OCI-LY1 (cell line): Measurements from ENCODE around the gene DTL.

Experiments
- H2AFZ ChIP-seq: fragments of 200-600 bp; sonication (generic), shearing (Covaris generic); 2 replicates; pipeline ENCODE4 v1.6.0; 2014; ENCODE audit warnings: antibody characterized with exemption, mild to moderate bottlenecking, low read length
- H3F3A ChIP-seq: fragments of 200-600 bp; sonication (generic), shearing (Covaris generic); 2 replicates; pipeline ENCODE4 v1.6.0; 2014; ENCODE audit warnings: mild to moderate bottlenecking, antibody characterized with exemption, low read length, moderate library complexity; ENCODE audit not compliant: insufficient read depth
- H3K27ac ChIP-seq: fragments of 200-600 bp; sonication (generic); 2 replicates; pipeline ENCODE4 v1.5.1; 2014; ENCODE audit warnings: low read length, mixed run types, mild to moderate bottlenecking, low read depth; ENCODE audit not compliant: poor library complexity, severe bottlenecking
- H3K27me3 ChIP-seq: fragments of 200-600 bp; sonication (generic); 2 replicates; pipeline ENCODE4 v1.6.0; 2014; ENCODE audit warnings: antibody characterized with exemption, mild to moderate bottlenecking, low read length, moderate library complexity; ENCODE audit not compliant: insufficient read depth
- H3K36me3 ChIP-seq: fragments of 200-600 bp; sonication (generic); 2 replicates; pipeline ENCODE4 v1.6.1; 2014; ENCODE audit warnings: mild to moderate bottlenecking, antibody characterized with exemption, low read length, moderate library complexity, mixed read lengths; ENCODE audit not compliant: insufficient read depth
- H3K4me1 ChIP-seq: fragments of 200-600 bp; sonication (generic); 2 replicates; pipeline ENCODE4 v1.5.1; 2014; ENCODE audit warnings: mild to moderate bottlenecking, low read length, moderate library complexity; ENCODE audit not compliant: insufficient read depth, severe bottlenecking
- H3K4me2 ChIP-seq: fragments of 200-600 bp; sonication (generic), shearing (Covaris generic); 2 replicates; pipeline ENCODE4 v1.6.1; 2014; ENCODE audit warnings: low read length
- H3K4me3 ChIP-seq: fragments of 200-600 bp; sonication (generic); 2 replicates; pipeline ENCODE4 v1.5.1; 2014; ENCODE audit warnings: low read length, low read depth, mild to moderate bottlenecking, mixed read lengths; ENCODE audit not compliant: poor library complexity, severe bottlenecking
- H3K79me2 ChIP-seq: fragments of 200-600 bp; shearing (Covaris generic); 2 replicates; pipeline ENCODE4 v1.6.1; 2016; ENCODE audit warnings: mixed run types, low read length, mixed read lengths; ENCODE audit not compliant: insufficient read depth
- H3K9ac ChIP-seq: fragments of 200-600 bp; sonication (generic), shearing (Covaris generic); 2 replicates; pipeline ENCODE4 v1.6.1; 2014; ENCODE audit warnings: mild to moderate bottlenecking, low read length, mixed read lengths
- H3K9me2 ChIP-seq: fragments of 200-600 bp; sonication (generic), shearing (Covaris generic); 2 replicates; pipeline ENCODE4 v1.6.1; 2014; ENCODE audit warnings: low read depth, mild to moderate bottlenecking, low read length, mixed read lengths
- H3K9me3 ChIP-seq: fragments of 200-600 bp; shearing (Covaris generic); 2 replicates; pipeline ENCODE4 v1.6.1; 2014; ENCODE audit warnings: low read length, mixed read lengths
- H4K20me1 ChIP-seq: fragments of 200-600 bp; sonication (generic), shearing (Covaris generic); 2 replicates; pipeline ENCODE4 v1.6.0; 2016; ENCODE audit warnings: mild to moderate bottlenecking, low read length; ENCODE audit not compliant: insufficient read depth
- EZH2 ChIP-seq: fragments of 200-600 bp; sonication (generic), shearing (Covaris generic); IDR thresholded peaks from 2 replicates; pipeline ENCODE4 v1.8.0; 2017; ENCODE audit warnings: borderline replicate concordance, mixed run types, mild to moderate bottlenecking, antibody characterized with exemption, low read length, moderate library complexity, mixed read lengths
- TF ChIP-seq, protein P1 (sequence below): fragments of 200-600 bp; sonication (generic), shearing (Covaris generic); IDR thresholded peaks from 2 replicates; pipeline ENCODE4 v1.5.1; 2017; ENCODE audit warnings: mild to moderate bottlenecking, antibody characterized with exemption, low read length, moderate library complexity, mixed read lengths

The DTL gene

GRCh38 chr1:212072047-212072446, 36.5 kb downstream of the DTL start:
- no peak overlapping the region for H2AFZ ChIP-seq

GRCh38 chr1:212073490-212073889, 37.9 kb downstream of the DTL start:
- Histone ChIP-seq H4K20me1 (no peaks in the 10 kb centered on the region), H3F3A (no peaks in the 10 kb centered on the region), H3K9me2 (no peaks in the 10 kb centered on the region), H3K79me2 (no peaks in the 10 kb centered on the region), H3K4me3 (no peak overlapping the region), H3K27me3 (no peaks in the 10 kb centered on the region), H3K9ac (no peak overlapping the region), H3K4me2 (no peak overlapping the region), H3K27ac (no peak overlapping the region), H3K36me3 (peaks cover 85% of the 10 kb centered on the region), H3K9me3 (no peaks in the 10 kb centered on the region), H2AFZ (no peak overlapping the region), H3K4me1 (no peaks in the 10 kb centered on the region)
- TF ChIP-seq, protein P1, sequence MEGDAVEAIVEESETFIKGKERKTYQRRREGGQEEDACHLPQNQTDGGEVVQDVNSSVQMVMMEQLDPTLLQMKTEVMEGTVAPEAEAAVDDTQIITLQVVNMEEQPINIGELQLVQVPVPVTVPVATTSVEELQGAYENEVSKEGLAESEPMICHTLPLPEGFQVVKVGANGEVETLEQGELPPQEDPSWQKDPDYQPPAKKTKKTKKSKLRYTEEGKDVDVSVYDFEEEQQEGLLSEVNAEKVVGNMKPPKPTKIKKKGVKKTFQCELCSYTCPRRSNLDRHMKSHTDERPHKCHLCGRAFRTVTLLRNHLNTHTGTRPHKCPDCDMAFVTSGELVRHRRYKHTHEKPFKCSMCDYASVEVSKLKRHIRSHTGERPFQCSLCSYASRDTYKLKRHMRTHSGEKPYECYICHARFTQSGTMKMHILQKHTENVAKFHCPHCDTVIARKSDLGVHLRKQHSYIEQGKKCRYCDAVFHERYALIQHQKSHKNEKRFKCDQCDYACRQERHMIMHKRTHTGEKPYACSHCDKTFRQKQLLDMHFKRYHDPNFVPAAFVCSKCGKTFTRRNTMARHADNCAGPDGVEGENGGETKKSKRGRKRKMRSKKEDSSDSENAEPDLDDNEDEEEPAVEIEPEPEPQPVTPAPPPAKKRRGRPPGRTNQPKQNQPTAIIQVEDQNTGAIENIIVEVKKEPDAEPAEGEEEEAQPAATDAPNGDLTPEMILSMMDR, result no peak
- no peak for TF ChIP-seq EZH2

More at GRCh38 chr1:212072047-212072446, 36.5 kb downstream of the DTL start:
- Histone ChIP-seq H3K36me3 (peaks cover 85% of the 10 kb centered on the region), H3K9ac (no peak overlapping the region), H3K9me2 (no peaks in the 10 kb centered on the region), H3K9me3 (no peaks in the 10 kb centered on the region), H3K4me3 (no peak overlapping the region), H3F3A (no peaks in the 10 kb centered on the region), H3K79me2 (no peaks in the 10 kb centered on the region), H3K4me2 (no peak overlapping the region), H3K4me1 (no peaks in the 10 kb centered on the region), H3K27ac (no peak overlapping the region), H4K20me1 (no peaks in the 10 kb centered on the region), H3K27me3 (no peaks in the 10 kb centered on the region)
- TF ChIP-seq, protein P1, result no peak
- no peak for TF ChIP-seq EZH2

DNA sequence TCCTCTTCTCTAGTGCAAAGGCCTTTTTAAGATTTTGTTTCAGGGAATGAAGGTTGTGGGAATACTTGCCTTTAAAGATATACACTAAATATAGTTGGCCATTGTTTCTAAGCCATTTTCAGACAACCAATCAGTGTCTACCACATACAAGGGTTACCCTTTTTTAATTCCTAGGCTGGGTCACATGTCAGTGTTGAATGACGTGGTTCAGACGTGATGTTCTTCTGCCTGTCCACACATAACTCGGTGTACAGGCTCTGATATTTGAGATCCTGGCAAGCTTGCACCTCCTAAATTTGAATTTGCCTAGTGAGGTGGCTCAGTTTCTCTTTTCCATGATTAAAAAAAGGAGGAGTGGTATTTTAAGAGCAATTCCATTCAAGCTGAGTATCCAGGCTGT, 38.8 kb downstream of the DTL start:
- Histone ChIP-seq H3K4me3 (no peak overlapping the region), H3K27ac (no peak overlapping the region), H3K9me2 (no peaks in the 10 kb centered on the region), H4K20me1 (no peaks in the 10 kb centered on the region), H3K27me3 (no peaks in the 10 kb centered on the region), H3K79me2 (no peaks in the 10 kb centered on the region), H3K9me3 (no peaks in the 10 kb centered on the region), H3K9ac (no peak overlapping the region), H2AFZ (no peak overlapping the region), H3K36me3 (peaks cover 86% of the 10 kb centered on the region), H3F3A (no peaks in the 10 kb centered on the region), H3K4me2 (no peak overlapping the region), H3K4me1 (no peaks in the 10 kb centered on the region)
- no peak for TF ChIP-seq EZH2
- TF ChIP-seq, protein P1, result no peak
